ENCODE measurements around the gene HSD17B11.

HSD17B11 gene

DNA sequence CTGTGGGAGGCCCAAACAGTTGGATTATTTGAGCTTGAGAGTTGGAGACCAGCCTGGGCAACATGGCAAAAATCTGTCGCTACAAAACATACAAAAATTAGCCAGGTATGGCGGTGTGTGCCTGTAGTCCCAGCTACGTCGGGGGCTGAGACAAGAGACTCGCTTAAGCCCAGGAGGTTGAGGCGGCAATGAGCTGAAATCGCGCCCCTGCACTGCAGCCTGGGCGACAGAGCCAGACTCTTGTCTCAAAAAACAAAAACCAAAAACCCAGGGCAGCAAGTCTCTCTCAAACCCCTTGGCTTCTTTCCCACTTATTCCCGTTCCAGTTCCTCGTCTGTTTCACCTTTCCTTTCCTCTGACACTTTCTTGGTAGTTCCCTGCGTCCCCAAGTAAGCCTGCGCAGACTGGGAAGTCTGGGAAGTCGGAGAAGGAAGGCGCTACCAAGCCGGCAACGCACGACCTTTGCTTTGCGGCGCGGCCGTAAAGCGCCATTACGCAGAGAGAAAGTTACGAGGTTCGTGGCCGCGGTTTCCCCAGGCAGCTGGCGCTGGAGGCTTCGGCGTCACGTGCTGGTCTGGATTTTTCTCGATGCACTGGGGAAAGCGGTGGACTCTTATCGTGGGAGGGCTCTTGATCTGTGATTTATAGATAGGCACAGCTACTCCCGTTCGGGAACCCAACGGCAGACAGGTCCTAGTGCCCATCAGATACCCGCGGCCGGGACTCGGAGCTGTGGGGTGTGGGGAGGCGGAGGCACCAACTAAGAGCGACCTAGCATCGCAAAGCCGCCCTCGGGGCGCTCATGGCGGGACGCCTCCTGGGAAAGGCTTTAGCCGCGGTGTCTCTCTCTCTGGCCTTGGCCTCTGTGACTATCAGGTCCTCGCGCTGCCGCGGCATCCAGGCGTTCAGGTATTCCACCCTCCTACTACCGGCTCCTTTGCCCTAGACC, 31.4 kb upstream of the HSD17B11 start, which contains the start of gene NUDT9 (continued):
- no peak for TF ChIP-seq ZNF585B (tag by site-specific recombination; IDR thresholded peaks at IDR 0.05)
- TF ChIP-seq IKZF3 (tag by site-specific recombination; IDR thresholded peaks at IDR 0.05), result peak; percentile 82
- no peak for TF ChIP-seq ZNF416 (tag by site-specific recombination; IDR thresholded peaks at IDR 0.05)
- no peak for TF ChIP-seq ZNF311 (tag by site-specific recombination; IDR thresholded peaks at IDR 0.05; ENCODE audit: borderline replicate concordance)
- no peak for TF ChIP-seq ZBTB20 (tag by site-specific recombination; IDR thresholded peaks at IDR 0.05)
- peak; percentile 24; the same call in 1 of the 2 replicates for TF ChIP-seq GLIS1 (tag by site-specific recombination; IDR thresholded peaks at IDR 0.05)
- 0 out of 2 replicates have a peak, but pooled peaks have one; percentile 24 for TF ChIP-seq ZNF24 (tag by site-specific recombination; IDR thresholded peaks at IDR 0.05)
- TF ChIP-seq BCL11B (tag by site-specific recombination; IDR thresholded peaks at IDR 0.05; ENCODE audit: low read depth), result no peak
- no peak for TF ChIP-seq ZNF670 (tag by site-specific recombination; IDR thresholded peaks at IDR 0.05; ENCODE audit: low read depth)
- TF ChIP-seq, protein P1, sequence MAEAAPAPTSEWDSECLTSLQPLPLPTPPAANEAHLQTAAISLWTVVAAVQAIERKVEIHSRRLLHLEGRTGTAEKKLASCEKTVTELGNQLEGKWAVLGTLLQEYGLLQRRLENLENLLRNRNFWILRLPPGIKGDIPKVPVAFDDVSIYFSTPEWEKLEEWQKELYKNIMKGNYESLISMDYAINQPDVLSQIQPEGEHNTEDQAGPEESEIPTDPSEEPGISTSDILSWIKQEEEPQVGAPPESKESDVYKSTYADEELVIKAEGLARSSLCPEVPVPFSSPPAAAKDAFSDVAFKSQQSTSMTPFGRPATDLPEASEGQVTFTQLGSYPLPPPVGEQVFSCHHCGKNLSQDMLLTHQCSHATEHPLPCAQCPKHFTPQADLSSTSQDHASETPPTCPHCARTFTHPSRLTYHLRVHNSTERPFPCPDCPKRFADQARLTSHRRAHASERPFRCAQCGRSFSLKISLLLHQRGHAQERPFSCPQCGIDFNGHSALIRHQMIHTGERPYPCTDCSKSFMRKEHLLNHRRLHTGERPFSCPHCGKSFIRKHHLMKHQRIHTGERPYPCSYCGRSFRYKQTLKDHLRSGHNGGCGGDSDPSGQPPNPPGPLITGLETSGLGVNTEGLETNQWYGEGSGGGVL (tag by site-specific recombination; IDR thresholded peaks at IDR 0.05), result peak; percentile 50
- 0 out of 2 replicates have a peak, but pooled peaks have one; percentile 41 for TF ChIP-seq ZNF366 (tag by site-specific recombination; conservative IDR thresholded peaks at IDR 0.05)
- TF ChIP-seq ZBTB17 (tag by site-specific recombination; IDR thresholded peaks at IDR 0.05), result peak; percentile 75
- peak; percentile 60 for TF ChIP-seq ZNF335 (tag by site-specific recombination; conservative IDR thresholded peaks at IDR 0.05)
- TF ChIP-seq, protein P2, sequence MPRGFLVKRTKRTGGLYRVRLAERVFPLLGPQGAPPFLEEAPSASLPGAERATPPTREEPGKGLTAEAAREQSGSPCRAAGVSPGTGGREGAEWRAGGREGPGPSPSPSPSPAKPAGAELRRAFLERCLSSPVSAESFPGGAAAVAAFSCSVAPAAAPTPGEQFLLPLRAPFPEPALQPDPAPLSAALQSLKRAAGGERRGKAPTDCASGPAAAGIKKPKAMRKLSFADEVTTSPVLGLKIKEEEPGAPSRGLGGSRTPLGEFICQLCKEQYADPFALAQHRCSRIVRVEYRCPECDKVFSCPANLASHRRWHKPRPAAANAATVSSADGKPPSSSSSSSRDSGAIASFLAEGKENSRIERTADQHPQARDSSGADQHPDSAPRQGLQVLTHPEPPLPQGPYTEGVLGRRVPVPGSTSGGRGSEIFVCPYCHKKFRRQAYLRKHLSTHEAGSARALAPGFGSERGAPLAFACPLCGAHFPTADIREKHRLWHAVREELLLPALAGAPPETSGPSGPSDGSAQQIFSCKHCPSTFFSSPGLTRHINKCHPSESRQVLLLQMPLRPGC (tag by site-specific recombination; IDR thresholded peaks at IDR 0.05), result no peak
- TF ChIP-seq ZNF140 (tag by site-specific recombination; IDR thresholded peaks at IDR 0.05), result no peak
- peak; percentile 53; the same call in 1 of the 2 replicates for TF ChIP-seq ZEB2 (tag by site-specific recombination; IDR thresholded peaks at IDR 0.05)
- TF ChIP-seq, protein P3, sequence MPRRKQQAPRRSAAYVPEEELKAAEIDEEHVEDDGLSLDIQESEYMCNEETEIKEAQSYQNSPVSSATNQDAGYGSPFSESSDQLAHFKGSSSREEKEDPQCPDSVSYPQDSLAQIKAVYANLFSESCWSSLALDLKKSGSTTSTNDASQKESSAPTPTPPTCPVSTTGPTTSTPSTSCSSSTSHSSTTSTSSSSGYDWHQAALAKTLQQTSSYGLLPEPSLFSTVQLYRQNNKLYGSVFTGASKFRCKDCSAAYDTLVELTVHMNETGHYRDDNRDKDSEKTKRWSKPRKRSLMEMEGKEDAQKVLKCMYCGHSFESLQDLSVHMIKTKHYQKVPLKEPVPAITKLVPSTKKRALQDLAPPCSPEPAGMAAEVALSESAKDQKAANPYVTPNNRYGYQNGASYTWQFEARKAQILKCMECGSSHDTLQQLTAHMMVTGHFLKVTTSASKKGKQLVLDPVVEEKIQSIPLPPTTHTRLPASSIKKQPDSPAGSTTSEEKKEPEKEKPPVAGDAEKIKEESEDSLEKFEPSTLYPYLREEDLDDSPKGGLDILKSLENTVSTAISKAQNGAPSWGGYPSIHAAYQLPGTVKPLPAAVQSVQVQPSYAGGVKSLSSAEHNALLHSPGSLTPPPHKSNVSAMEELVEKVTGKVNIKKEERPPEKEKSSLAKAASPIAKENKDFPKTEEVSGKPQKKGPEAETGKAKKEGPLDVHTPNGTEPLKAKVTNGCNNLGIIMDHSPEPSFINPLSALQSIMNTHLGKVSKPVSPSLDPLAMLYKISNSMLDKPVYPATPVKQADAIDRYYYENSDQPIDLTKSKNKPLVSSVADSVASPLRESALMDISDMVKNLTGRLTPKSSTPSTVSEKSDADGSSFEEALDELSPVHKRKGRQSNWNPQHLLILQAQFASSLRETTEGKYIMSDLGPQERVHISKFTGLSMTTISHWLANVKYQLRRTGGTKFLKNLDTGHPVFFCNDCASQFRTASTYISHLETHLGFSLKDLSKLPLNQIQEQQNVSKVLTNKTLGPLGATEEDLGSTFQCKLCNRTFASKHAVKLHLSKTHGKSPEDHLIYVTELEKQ (tag by site-specific recombination; IDR thresholded peaks at IDR 0.05; ENCODE audit: borderline replicate concordance), result no peak
- TF ChIP-seq, protein P4, sequence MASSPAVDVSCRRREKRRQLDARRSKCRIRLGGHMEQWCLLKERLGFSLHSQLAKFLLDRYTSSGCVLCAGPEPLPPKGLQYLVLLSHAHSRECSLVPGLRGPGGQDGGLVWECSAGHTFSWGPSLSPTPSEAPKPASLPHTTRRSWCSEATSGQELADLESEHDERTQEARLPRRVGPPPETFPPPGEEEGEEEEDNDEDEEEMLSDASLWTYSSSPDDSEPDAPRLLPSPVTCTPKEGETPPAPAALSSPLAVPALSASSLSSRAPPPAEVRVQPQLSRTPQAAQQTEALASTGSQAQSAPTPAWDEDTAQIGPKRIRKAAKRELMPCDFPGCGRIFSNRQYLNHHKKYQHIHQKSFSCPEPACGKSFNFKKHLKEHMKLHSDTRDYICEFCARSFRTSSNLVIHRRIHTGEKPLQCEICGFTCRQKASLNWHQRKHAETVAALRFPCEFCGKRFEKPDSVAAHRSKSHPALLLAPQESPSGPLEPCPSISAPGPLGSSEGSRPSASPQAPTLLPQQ (tag by site-specific recombination; IDR thresholded peaks at IDR 0.05), result peak; percentile 57; the same call in 1 of the 2 replicates
- no peak; the same call in none of the 2 replicates for TF ChIP-seq SP2 (tag by site-specific recombination; IDR thresholded peaks at IDR 0.05)
- TF ChIP-seq ZNF121 (tag by site-specific recombination; IDR thresholded peaks at IDR 0.05), result peak; percentile 41; the same call in 1 of the 2 replicates
- TF ChIP-seq, protein P5, sequence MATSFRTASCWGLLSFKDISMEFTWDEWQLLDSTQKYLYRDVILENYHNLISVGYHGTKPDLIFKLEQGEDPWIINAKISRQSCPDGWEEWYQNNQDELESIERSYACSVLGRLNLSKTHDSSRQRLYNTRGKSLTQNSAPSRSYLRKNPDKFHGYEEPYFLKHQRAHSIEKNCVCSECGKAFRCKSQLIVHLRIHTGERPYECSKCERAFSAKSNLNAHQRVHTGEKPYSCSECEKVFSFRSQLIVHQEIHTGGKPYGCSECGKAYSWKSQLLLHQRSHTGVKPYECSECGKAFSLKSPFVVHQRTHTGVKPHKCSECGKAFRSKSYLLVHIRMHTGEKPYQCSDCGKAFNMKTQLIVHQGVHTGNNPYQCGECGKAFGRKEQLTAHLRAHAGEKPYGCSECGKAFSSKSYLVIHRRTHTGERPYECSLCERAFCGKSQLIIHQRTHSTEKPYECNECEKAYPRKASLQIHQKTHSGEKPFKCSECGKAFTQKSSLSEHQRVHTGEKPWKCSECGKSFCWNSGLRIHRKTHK (tag by site-specific recombination; IDR thresholded peaks at IDR 0.05), result no peak
- TF ChIP-seq, protein P6, sequence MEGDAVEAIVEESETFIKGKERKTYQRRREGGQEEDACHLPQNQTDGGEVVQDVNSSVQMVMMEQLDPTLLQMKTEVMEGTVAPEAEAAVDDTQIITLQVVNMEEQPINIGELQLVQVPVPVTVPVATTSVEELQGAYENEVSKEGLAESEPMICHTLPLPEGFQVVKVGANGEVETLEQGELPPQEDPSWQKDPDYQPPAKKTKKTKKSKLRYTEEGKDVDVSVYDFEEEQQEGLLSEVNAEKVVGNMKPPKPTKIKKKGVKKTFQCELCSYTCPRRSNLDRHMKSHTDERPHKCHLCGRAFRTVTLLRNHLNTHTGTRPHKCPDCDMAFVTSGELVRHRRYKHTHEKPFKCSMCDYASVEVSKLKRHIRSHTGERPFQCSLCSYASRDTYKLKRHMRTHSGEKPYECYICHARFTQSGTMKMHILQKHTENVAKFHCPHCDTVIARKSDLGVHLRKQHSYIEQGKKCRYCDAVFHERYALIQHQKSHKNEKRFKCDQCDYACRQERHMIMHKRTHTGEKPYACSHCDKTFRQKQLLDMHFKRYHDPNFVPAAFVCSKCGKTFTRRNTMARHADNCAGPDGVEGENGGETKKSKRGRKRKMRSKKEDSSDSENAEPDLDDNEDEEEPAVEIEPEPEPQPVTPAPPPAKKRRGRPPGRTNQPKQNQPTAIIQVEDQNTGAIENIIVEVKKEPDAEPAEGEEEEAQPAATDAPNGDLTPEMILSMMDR (tag by site-specific recombination; IDR thresholded peaks at IDR 0.05), result no peak
- TF ChIP-seq ZNF174 (tag by site-specific recombination; IDR thresholded peaks at IDR 0.05), result no peak
- TF ChIP-seq PRDM1 (tag by site-specific recombination; IDR thresholded peaks at IDR 0.05), result peak; percentile 91
- 0 out of 2 replicates have a peak, but pooled peaks have one; percentile 43 for TF ChIP-seq YY1 (tag by site-specific recombination; IDR thresholded peaks at IDR 0.05)
- TF ChIP-seq, protein P7, sequence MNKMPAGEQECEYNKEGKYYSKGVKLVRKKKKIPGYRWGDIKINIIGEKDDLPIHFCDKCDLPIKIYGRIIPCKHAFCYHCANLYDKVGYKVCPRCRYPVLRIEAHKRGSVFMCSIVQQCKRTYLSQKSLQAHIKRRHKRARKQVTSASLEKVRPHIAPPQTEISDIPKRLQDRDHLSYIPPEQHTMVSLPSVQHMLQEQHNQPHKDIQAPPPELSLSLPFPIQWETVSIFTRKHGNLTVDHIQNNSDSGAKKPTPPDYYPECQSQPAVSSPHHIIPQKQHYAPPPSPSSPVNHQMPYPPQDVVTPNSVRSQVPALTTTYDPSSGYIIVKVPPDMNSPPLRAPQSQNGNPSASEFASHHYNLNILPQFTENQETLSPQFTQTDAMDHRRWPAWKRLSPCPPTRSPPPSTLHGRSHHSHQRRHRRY (tag by site-specific recombination; IDR thresholded peaks at IDR 0.05), result no peak

All from HEK293 (cell line).